Measurements from ENCODE around the gene ARMH3. TPM values are rescaled to one million over a fixed set of nuclear protein-coding genes. Genes with fewer than 3 reads are reported as not detected.

Gene ARMH3
- total RNA-seq, 1 donor from 2014 or later = 26.4 TPM

GRCh38 chr10:101896225-101896877, 159.6 kb downstream of the ARMH3 start:
- DNase-seq (ENCODE audit: low spot score) = no peak

GRCh38 chr10:101895781-101896180, 160.2 kb downstream of the ARMH3 start:
- DNase-seq (ENCODE audit: low spot score) = no peak

- DNase-seq (ENCODE audit: low spot score) = no peak
These were observed 161.2 kb downstream of the ARMH3 start for GRCh38 chr10:101894742-101895141.

GRCh38 chr10:101894266-101894665, 161.7 kb downstream of the ARMH3 start:
- DNase-seq (ENCODE audit: low spot score) = no peak

- no peak for DNase-seq (ENCODE audit: low spot score)
These were observed 162.4 kb downstream of the ARMH3 start for GRCh38 chr10:101893510-101894120.

- no peak for DNase-seq (ENCODE audit: low spot score)
These were observed 163.1 kb downstream of the ARMH3 start for GRCh38 chr10:101892782-101893391.

DNA sequence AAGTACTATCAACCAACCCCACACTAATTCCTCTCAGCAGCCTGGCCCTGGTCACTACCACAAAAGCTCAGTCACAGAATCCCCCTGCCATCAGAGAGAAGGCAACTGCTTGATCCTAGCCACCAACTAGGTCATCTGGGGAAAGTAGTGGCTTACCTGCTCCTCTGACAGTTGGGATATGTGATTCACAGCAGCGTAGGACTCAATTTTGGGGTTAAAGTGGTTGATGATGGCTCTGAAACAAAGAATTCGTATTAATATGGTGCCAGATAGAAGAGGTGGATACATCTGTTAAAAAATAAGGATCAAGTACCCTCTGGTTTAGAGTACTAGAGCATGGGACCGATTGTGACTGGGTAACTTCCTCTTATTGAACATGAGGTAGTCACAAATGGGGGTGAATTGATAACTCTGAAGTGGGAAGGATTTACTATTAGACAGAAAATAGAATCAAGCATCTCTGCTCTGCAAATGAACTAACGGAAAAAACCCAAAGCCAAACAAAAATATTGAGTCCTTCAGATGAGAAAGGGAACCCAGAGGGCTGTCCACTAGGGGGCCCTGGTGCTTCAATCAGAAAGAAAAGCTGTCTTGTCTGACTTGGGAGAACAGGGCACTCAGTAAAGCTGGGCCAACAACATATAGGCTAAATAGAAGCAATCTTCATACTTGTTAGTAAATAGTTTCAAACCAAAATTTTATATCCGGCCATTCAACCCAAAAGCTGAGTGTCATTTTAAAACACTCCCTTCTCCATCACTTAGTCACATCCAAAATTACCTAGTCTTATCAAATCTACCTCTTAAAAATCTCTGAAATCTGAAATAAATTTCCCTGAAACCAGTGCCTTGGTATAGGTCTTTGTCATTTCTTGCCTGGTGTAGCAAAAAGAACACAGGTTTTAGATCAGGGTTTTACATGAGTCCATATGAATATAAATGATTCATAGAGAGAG, 166.4 kb downstream of the ARMH3 start:
- peak; percentile 74 for DNase-seq (ENCODE audit: low spot score)

DNA sequence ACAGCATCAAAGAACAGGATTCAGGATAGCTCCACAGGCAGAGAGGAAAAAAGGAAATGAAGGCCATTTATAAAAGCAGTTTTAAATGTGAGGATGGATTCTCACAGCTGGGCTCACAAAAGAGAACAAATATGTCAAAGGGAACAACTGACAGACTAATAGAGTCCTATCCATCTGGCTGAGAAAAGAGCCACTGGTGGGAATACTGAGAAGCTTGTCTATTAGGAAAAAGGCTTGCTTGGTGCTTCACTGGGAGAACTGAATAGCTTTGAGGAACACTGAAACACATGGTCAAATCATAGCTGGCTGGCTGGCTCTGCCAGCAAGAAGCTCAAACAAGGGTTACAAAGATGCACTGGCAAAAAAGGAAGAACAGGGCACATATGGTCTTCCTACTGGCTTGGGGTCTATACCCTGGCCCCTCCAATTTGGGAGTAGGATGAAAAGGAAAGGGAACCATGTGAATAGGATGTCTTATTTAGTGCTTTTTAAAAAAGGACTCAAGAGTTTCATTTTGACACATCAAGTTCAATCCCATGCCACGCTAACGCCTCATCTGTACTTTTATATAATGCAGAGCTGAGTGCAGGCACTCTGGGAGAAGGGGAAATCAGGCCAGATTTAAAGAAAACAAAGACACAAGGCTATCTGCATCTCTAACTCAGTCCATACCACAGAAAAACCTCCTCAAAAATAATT, 167.6 kb downstream of the ARMH3 start:
- DNase-seq (ENCODE audit: low spot score) = no peak

DNA sequence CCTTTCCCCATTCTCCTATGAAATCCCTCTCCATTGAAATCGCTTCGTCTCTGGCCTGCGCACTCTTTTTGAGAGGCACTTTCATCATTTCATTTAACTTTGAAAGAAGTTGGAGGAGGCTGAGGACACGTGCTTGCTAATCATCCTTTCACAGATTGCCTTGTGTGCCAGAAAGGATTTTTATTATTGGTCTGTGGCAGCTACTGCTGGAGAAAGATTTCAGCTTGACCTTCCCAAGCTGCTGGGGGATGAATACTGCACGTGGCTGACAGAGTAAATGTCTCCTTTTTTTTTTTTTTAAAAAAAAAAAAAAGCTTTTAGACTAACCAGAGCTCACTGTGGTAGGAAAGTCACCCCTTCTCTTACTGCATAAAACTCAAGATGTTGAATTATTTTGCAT, 168.2 kb downstream of the ARMH3 start:
- DNase-seq (ENCODE audit: low spot score) = no peak

GRCh38 chr10:101886521-101887312, 169.3 kb downstream of the ARMH3 start:
- DNase-seq (ENCODE audit: low spot score) = no peak

- DNase-seq (ENCODE audit: low spot score) = no peak
These were observed 174.8 kb downstream of the ARMH3 start for GRCh38 chr10:101881036-101881774.

DNA sequence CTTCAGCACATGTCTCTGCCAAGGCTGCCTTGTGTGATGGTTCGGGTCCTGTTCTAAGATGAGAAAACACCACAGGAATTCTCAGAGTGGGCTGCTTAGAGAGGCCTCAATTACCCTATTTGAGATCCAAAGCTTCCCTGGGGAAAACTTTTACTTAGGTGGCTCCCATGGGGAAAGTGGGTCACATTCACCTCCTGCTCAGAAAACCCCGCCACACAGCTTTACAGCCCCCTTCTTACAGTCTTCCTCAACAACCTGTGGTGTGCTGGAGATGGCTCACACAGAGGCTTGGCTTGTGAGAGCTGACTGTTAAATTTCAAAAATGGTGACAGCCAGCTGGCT, 175.8 kb downstream of the ARMH3 start:
- no peak for DNase-seq (ENCODE audit: low spot score)

DNA sequence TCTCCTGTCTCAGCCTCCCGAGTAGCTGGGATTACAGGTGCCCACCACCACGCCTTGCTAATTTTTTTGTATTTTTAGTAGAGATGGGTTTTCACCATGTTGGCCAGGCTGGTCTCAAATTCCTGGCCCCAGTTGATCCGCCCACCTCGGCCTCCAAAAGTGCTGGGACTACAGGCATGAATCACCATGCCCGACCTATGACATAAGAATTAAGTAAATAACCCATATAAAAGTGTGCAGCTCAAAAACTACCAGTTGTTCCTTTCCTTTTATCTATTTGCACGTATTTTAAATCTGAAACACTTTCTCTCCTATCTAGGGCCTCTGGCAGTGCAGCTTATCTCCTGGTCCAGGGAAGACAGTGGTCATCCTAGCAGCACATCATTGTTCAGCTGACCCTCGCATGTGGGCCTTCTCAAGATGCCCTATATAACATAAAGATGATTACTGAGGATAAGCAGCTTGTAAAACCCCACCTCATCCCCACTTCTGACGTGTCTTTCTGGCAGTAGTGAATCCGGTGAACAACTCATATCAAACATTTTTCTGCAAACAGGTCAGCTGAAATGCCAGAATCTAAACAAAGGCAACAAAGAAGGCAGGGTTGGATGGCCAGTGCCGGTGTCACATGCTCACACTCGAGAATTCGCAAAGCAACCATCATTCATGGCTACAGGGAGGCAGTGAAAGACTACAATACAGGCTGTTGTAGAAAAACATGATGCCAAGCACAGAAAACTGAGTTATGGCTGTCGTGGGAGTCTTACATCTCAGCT, 176.3 kb downstream of the ARMH3 start:
- no peak for DNase-seq (ENCODE audit: low spot score)

- DNase-seq (ENCODE audit: low spot score) = no peak
These were observed 177.1 kb downstream of the ARMH3 start for GRCh38 chr10:101878869-101879268.

DNA sequence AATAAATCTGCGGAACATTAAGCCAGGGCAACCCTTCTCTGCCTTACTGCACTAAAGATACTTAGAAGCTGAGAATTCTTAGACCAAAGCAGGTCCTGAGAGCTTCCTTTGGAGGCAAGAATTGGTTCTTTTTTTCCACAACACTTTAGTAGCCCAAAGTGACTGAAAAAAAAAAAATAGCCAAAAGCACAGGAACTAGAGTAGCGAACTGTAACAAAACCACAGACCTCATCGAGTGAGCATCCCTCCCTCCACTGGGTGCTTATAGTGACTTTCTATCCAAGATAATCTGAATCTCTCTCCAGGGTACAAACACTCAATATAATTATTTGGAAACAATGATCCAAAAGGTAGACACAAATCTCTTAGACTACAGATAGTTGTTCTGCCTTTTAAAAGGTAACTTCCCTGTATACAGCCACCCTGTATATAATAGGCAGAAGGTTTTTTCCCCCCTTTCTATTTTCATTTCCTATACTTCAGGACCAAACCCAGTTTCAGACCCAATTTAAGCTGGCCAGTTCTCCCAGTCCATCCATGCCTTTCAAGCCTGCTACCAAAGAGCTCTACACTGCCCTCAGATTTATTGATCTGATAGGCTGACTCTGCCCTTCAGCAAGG, 180.8 kb downstream of the ARMH3 start:
- DNase-seq (ENCODE audit: low spot score) = no peak

DNA sequence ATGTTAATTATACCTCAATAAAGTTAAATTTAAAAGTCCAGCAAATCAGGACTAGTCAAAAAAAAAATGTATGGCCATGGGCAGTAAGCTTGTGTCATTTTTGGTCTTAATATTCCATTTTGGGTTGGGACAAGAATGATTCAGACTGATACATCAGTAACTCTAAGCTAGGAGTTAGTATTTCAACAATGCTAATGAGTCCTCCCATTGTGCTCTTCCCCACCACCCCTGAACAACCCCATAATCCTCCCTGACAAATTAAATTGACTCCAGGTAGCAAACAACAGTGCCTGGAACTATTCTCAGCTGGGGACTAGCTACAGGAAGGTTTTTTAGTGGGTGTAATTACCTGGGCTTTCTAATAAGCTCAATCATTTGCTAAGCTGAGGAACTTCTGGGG, 181.7 kb downstream of the ARMH3 start:
- no peak for DNase-seq (ENCODE audit: low spot score)

- no peak for DNase-seq (ENCODE audit: low spot score)
These were observed 188.0 kb downstream of the ARMH3 start for GRCh38 chr10:101867931-101868330.

DNA sequence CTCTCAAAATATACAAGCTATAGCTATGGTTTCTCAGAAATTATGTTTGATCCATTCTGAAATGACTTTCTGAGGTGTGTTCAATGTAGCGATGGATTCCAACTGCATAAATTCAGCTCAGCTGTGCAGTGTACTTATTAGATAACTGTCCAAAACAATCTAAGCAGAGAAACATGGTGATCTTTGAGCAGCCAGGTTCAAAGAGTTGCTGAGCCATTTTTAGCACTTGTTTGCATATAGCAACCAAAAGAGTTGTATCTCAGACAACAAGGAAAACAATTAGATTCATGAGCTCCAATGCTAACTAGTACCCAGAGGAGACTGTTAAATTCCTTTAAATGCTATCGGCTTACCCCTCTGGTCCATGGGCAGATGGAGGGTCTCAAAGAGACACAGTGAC, 196.4 kb downstream of the ARMH3 start:
- no peak for DNase-seq (ENCODE audit: low spot score)

Measured in mucosa of gallbladder (tissue), 1 donor.